T-cell (primary cell): ENCODE data around the gene SYT2. TPM values are rescaled to one million over a fixed set of nuclear protein-coding genes. Genes with fewer than 3 reads are reported as not detected.

Source experiments
- ATAC-seq, 4 experiments: fragments of 200-7000 bp in 3 of 4; fragments of 150-1000 bp in 1 of 4; cut with Tn5 transposase; replicated peaks in 1 of 4; 1 replicate in 3 of 4; 2 replicates in 1 of 4; pipeline ENCODE4 v1.10.0; 2021; ENCODE audit warnings: moderate library complexity in 3 of 4, mild to moderate bottlenecking in 2 of 4, moderate number of reproducible peaks in 1 of 4
- CTCF ChIA-PET, 2 donors: fragments of 300-600 bp; sonication (Branson Sonifier 250); formaldehyde crosslinking; loops; one replicate each; lab custom pipeline; 2022; ENCODE audit warnings: antibody characterized with exemption in 2 of 2; lab: Charles Lee
- POLR2A ChIA-PET, 2 donors: fragments of 300-600 bp; sonication (Branson Sonifier 250); formaldehyde crosslinking; loops; one replicate each; lab custom pipeline; 2022; ENCODE audit warnings: antibody characterized with exemption in 2 of 2; lab: Charles Lee
- DNase-seq, 35 experiments: peaks; one replicate each; pipeline versions ENCODE4 v3.0.0 to v3.0.0-alpha.2; 2013 to 2023
- H3K27ac ChIP-seq: one replicate; pipeline ENCODE4 v1.5.1; 2013; ENCODE audit warnings: low read length
- H3K27me3 ChIP-seq, 2 experiments: replicated peaks in 1 of 2; 1 replicate in 1 of 2; 2 replicates in 1 of 2; pipeline versions ENCODE4 v1.6.1 to v1.7.0; 2013; ENCODE audit warnings: low read length in 1 of 2, mixed read lengths in 1 of 2; ENCODE audit not compliant: control insufficient read depth in 2 of 2, insufficient read depth in 2 of 2; ENCODE audit errors: extremely low read depth in 1 of 2
- H3K36me3 ChIP-seq, 2 donors: 1 replicate in 1 of 2; 2 replicates in 1 of 2; pipeline versions ENCODE4 v1.6.1 to v1.7.0; 2013; ENCODE audit warnings: low read length in 1 of 2; ENCODE audit not compliant: control insufficient read depth in 2 of 2, insufficient read depth in 1 of 2; ENCODE audit errors: extremely low read depth in 1 of 2
- H3K4me1 ChIP-seq, 2 experiments: 1 replicate in 1 of 2; 2 replicates in 1 of 2; pipeline versions ENCODE4 v1.6.1 to v1.7.0; 2013; ENCODE audit warnings: low read length in 2 of 2, mixed read lengths in 1 of 2; ENCODE audit not compliant: insufficient read depth in 2 of 2, control insufficient read depth in 1 of 2; ENCODE audit errors: extremely low read depth in 1 of 2
- H3K4me3 ChIP-seq, 2 donors: 1 replicate in 1 of 2; 2 replicates in 1 of 2; pipeline versions ENCODE4 v1.5.1 to v1.7.0; 2013; ENCODE audit warnings: mild to moderate bottlenecking in 2 of 2, low read length in 1 of 2, moderate library complexity in 1 of 2; ENCODE audit not compliant: control insufficient read depth in 1 of 2; ENCODE audit errors: extremely low read depth in 1 of 2
- H3K9me3 ChIP-seq: 2 replicates; pipeline ENCODE4 v1.7.0; 2013
- H3K27ac Mint-ChIP-seq, 2 donors: one replicate each; pipeline ENCODE4 v1.8.0; 2020 to 2021; ENCODE audit warnings: mild to moderate bottlenecking in 2 of 2, mixed read lengths in 2 of 2
- H3K27me3 Mint-ChIP-seq, 2 donors: one replicate each; pipeline ENCODE4 v1.8.0; 2021 to 2022; ENCODE audit warnings: mixed read lengths in 2 of 2
- H3K36me3 Mint-ChIP-seq: one replicate; pipeline ENCODE4 v1.8.0; 2021; ENCODE audit warnings: mixed read lengths
- H3K4me1 Mint-ChIP-seq, 3 donors: one replicate each; pipeline ENCODE4 v1.8.0; 2020 to 2022; ENCODE audit warnings: mixed read lengths in 3 of 3, mild to moderate bottlenecking in 1 of 3
- H3K4me3 Mint-ChIP-seq, 3 donors: one replicate each; pipeline ENCODE4 v1.8.0; 2020 to 2022; ENCODE audit warnings: mild to moderate bottlenecking in 3 of 3, mixed read lengths in 3 of 3, moderate library complexity in 3 of 3
- H3K9me3 Mint-ChIP-seq, 3 donors: one replicate each; pipeline ENCODE4 v1.8.0; 2020 to 2022; ENCODE audit warnings: mixed read lengths in 3 of 3
- WGBS: methylation state at CpG from one replicate; pipeline ENCODE4 v1.1.5; 2013; ENCODE audit warnings: missing lambda C conversion rate; ENCODE audit not compliant: insufficient coverage; 5-methylcytosine and 5-hydroxymethylcytosine counted together
- total RNA-seq, 35 experiments: library from RNA in 6 of 35; stranded (reverse) in 6 of 35; fragments of 120-200 nt in 1 of 35; gene quantifications; one replicate each; pipeline versions ENCODE4 v1.2.1 to v1.2.4 and lab custom pipeline; 2013 to 2026

The SYT2 gene
- total RNA-seq, 5 donors from 2014 or later (not counting 1 experiment from before 2014, with no cell fraction given) = 0.03 to 0.07 (median 0.06) TPM; not detected in 2

GRCh38 chr1:202645097-202645476 lies 65.2 kb downstream of the SYT2 start:
- no peaks in the 10 kb centered on the region for H3K36me3 Mint-ChIP-seq
- Histone ChIP-seq H3K27me3 (peaks cover 2 to 71% of the 10 kb centered on the region in 2 experiments), H3K36me3 (no peaks in the 10 kb centered on the region), H3K9me3 (no peaks in the 10 kb centered on the region), H3K4me1 (peaks cover 0 to 30% of the 10 kb centered on the region in 2 experiments), H3K27ac (no peak overlapping the region), H3K4me3 (no peak overlapping the region)
- peak overlapping the region in 1 of 3 donors; percentile 81 for H3K4me3 Mint-ChIP-seq
- no CpG with 5 or more reads among the region's 6 CpGs for WGBS
- DNase-seq = no peak
- H3K9me3 Mint-ChIP-seq = no peaks in the 10 kb centered on the region
- ChIA-PET CTCF (no interaction called here), POLR2A (no interaction called here)
- ATAC-seq = no peak
- H3K27me3 Mint-ChIP-seq = peaks cover 60 to 75% of the 10 kb centered on the region in 2 donors
- no peak overlapping the region for H3K27ac Mint-ChIP-seq
- H3K4me1 Mint-ChIP-seq = peaks cover 23 to 35% (median 27%) of the 10 kb centered on the region in 3 donors

GRCh38 chr1:202644219-202645096 lies 65.8 kb downstream of the SYT2 start:
- H3K4me1 ChIP-seq = peaks cover 0 to 30% of the 10 kb centered on the region in 2 experiments
- 14% methylated on average over 18 of the region's 22 CpGs for WGBS
- no peaks in the 10 kb centered on the region for H3K36me3 ChIP-seq
- Mint-ChIP-seq H3K9me3 (no peaks in the 10 kb centered on the region), H3K4me3 (peak overlapping the region; percentile 62 to 81 (median 70)), H3K36me3 (no peaks in the 10 kb centered on the region), H3K27ac (no peak overlapping the region), H3K4me1 (peaks cover 23 to 35% (median 27%) of the 10 kb centered on the region in 3 donors), H3K27me3 (peaks cover 65 to 76% of the 10 kb centered on the region in 2 donors)
- ATAC-seq = no peak
- ChIA-PET CTCF (no interaction called here), POLR2A (no interaction called here)
- H3K27me3 ChIP-seq = peaks cover 2 to 69% of the 10 kb centered on the region in 2 experiments
- DNase-seq = peak in 1 of 35 experiments; percentile 8
- no peak overlapping the region for H3K27ac ChIP-seq
- no peaks in the 10 kb centered on the region for H3K9me3 ChIP-seq
- H3K4me3 ChIP-seq = peak overlapping the region in 1 of 2 donors; percentile 15

GRCh38 chr1:202643397-202644218 lies 66.6 kb downstream of the SYT2 start:
- peak overlapping the region; percentile 15 to 28 for H3K4me3 ChIP-seq
- 2% methylated on average over 36 of the region's 55 CpGs for WGBS
- no peak overlapping the region for H3K27ac ChIP-seq
- DNase-seq (peak in 5 of 35 experiments; percentile 7 to 32 (median 21)), ATAC-seq (peak; percentile 28 to 72 (median 50))
- ChIA-PET POLR2A (no interaction called here), CTCF (no interaction called here)
- Mint-ChIP-seq H3K27ac (no peak overlapping the region), H3K9me3 (no peaks in the 10 kb centered on the region), H3K4me3 (peak overlapping the region; percentile 58 to 81 (median 70)), H3K36me3 (no peaks in the 10 kb centered on the region), H3K4me1 (peaks cover 23 to 35% (median 27%) of the 10 kb centered on the region in 3 donors), H3K27me3 (peaks cover 68 to 79% of the 10 kb centered on the region in 2 donors)
- H3K9me3 ChIP-seq = no peaks in the 10 kb centered on the region
- H3K36me3 ChIP-seq = no peaks in the 10 kb centered on the region
- H3K4me1 ChIP-seq = peaks cover 0 to 30% of the 10 kb centered on the region in 2 experiments
- peaks cover 2 to 76% of the 10 kb centered on the region in 2 experiments for H3K27me3 ChIP-seq

- Histone ChIP-seq H3K9me3 (no peaks in the 10 kb centered on the region), H3K27ac (no peak overlapping the region), H3K36me3 (no peaks in the 10 kb centered on the region), H3K27me3 (peaks cover 4 to 82% of the 10 kb centered on the region in 2 experiments), H3K4me1 (peaks cover 0 to 30% of the 10 kb centered on the region in 2 experiments), H3K4me3 (peak overlapping the region; percentile 34 to 60)
- peak; percentile 13 to 39 (median 30) for ATAC-seq
- H3K4me1 Mint-ChIP-seq = peaks cover 23 to 35% (median 27%) of the 10 kb centered on the region in 3 donors
- H3K9me3 Mint-ChIP-seq = no peaks in the 10 kb centered on the region
- POLR2A ChIA-PET = no interaction called here
- WGBS = 4% methylated on average over 26 of the region's 58 CpGs
- H3K36me3 Mint-ChIP-seq = no peaks in the 10 kb centered on the region
- CTCF ChIA-PET = no interaction called here
- no peak overlapping the region for H3K27ac Mint-ChIP-seq
- H3K27me3 Mint-ChIP-seq = peaks cover 68 to 84% of the 10 kb centered on the region in 2 donors
- DNase-seq = peak in 1 of 35 experiments; percentile 8
- H3K4me3 Mint-ChIP-seq = peak overlapping the region; percentile 66 to 81 (median 68)
Observed at GRCh38 chr1:202642619-202643291, 67.5 kb downstream of the SYT2 start.

- CTCF ChIA-PET = no interaction called here
- Histone ChIP-seq H3K27me3 (peaks cover 4 to 87% of the 10 kb centered on the region in 2 experiments), H3K9me3 (no peaks in the 10 kb centered on the region), H3K4me3 (peak overlapping the region; percentile 34 to 60), H3K36me3 (no peaks in the 10 kb centered on the region), H3K4me1 (peaks cover 0 to 30% of the 10 kb centered on the region in 2 experiments), H3K27ac (no peak overlapping the region)
- WGBS = 33% methylated on average over 18 of the region's 20 CpGs
- POLR2A ChIA-PET = no interaction called here
- H3K36me3 Mint-ChIP-seq = no peaks in the 10 kb centered on the region
- no peak for ATAC-seq
- no peak for DNase-seq
- H3K9me3 Mint-ChIP-seq = no peaks in the 10 kb centered on the region
- peak overlapping the region; percentile 66 to 81 (median 68) for H3K4me3 Mint-ChIP-seq
- no peak overlapping the region for H3K27ac Mint-ChIP-seq
- peaks cover 23 to 35% (median 27%) of the 10 kb centered on the region in 3 donors for H3K4me1 Mint-ChIP-seq
- H3K27me3 Mint-ChIP-seq = peaks cover 71 to 86% of the 10 kb centered on the region in 2 donors
Observed at GRCh38 chr1:202642212-202642611, 68.0 kb downstream of the SYT2 start.
